Right cardiac atrium (tissue), 5 donors: ENCODE measurements around the gene CCDC70. TPM values are rescaled to one million over a fixed set of nuclear protein-coding genes. Genes with fewer than 3 reads are reported as not detected.
"Not testable (repeated sequence)": the region's sequence is repeated elsewhere in the genome, so short reads cannot be mapped to it uniquely, and the experiment has no call there.

ENCODE experiments used
- ATAC-seq, 2 donors: fragments of 200-7000 bp; cut with Tn5 transposase; one replicate each; pipeline versions ENCODE4 v1.8.0 to v1.9.1; 2020; ENCODE audit warnings: moderate library complexity in 2 of 2, mild to moderate bottlenecking in 1 of 2
- DNase-seq, 3 donors: peaks; one replicate each; pipeline ENCODE4 v3.0.0-alpha.2; 2020
- H3K27ac ChIP-seq: one replicate; pipeline ENCODE4 v1.5.1; 2013; ENCODE audit warnings: mild to moderate bottlenecking, low read length, control low read depth, moderate library complexity
- H3K27me3 ChIP-seq: one replicate; pipeline ENCODE4 v1.6.1; 2013; ENCODE audit not compliant: control insufficient read depth, insufficient read depth
- H3K4me1 ChIP-seq: one replicate; pipeline ENCODE4 v1.6.1; 2013; ENCODE audit warnings: low read length; ENCODE audit not compliant: control insufficient read depth, insufficient read depth
- H3K4me3 ChIP-seq: one replicate; pipeline ENCODE4 v1.5.1; 2013; ENCODE audit warnings: low read length, control low read depth
- H3K9me3 ChIP-seq: one replicate; pipeline ENCODE4 v1.6.1; 2013; ENCODE audit warnings: low read length; ENCODE audit not compliant: control insufficient read depth
- WGBS: extraction: QIAGEN DNeasy Blood & Tissue Kit; methylation state at CpG from one replicate; pipeline ENCODE4 v1.1.7; 2013; 5-methylcytosine and 5-hydroxymethylcytosine counted together
- intact Hi-C, 4 donors: fragments of 100-400 bp; cut with DNase I; formaldehyde crosslinking; loops; one replicate each; pipeline versions ENCODE4 v1.11.0 to v1.14.0; 2022 to 2023
- polyA plus RNA-seq: library from polyadenylated mRNA; stranded (reverse); fragments of 200-250 nt; gene quantifications from one replicate; pipeline ENCODE4 v1.2.3, GENCODE V29; 2013
- total RNA-seq, 4 donors: library from RNA; stranded (reverse); fragmentation: NEBNext Ultra II Directional; extraction: Animal tissue kit (Norgen Biotek cat#: 25700); gene quantifications; one replicate each; pipeline ENCODE4 v1.2.1, GENCODE V29; 2021
- donor health status: healthy with polysubstance abuse.
- donor health status: DM: no; HTN: yes; CAD: no.
- donor health status: DM: no; HTN: no; CAD: no.
- donor health status: DM: no; HTN: yes; CAD: no; lungs with severe emphysema.
- donor health status: DM: yes; HTN: yes; CAD: no.

CCDC70 gene
- total and polyA plus RNA-seq, 5 donors = 0.07 TPM; not detected in 4

GRCh38 chr13:51887468-51887867 lies 25.7 kb downstream of the CCDC70 start:
- H3K4me3 ChIP-seq = no peak overlapping the region
- H3K4me1 ChIP-seq = no peaks in the 10 kb centered on the region
- no peak overlapping the region for H3K27ac ChIP-seq
- no peaks in the 10 kb centered on the region for H3K9me3 ChIP-seq
- ATAC-seq = no peak
- intact Hi-C loops = no loop called here
- DNase-seq = no peak
- H3K27me3 ChIP-seq = no peaks in the 10 kb centered on the region
- 71% methylated on average over 2 of the region's 2 CpGs for WGBS

- H3K27me3 ChIP-seq = no peaks in the 10 kb centered on the region
- DNase-seq (no peak), ATAC-seq (no peak)
- 70% methylated on average over 3 of the region's 3 CpGs for WGBS
- H3K27ac ChIP-seq = no peak overlapping the region
- intact Hi-C loops = no loop called here
- no peaks in the 10 kb centered on the region for H3K4me1 ChIP-seq
- H3K4me3 ChIP-seq = no peak overlapping the region
- no peaks in the 10 kb centered on the region for H3K9me3 ChIP-seq
Measured at GRCh38 chr13:51892657-51893056, 30.9 kb downstream of the CCDC70 start.

- Histone ChIP-seq H3K27ac (no peak overlapping the region), H3K27me3 (no peaks in the 10 kb centered on the region), H3K4me3 (no peak overlapping the region), H3K4me1 (no peaks in the 10 kb centered on the region), H3K9me3 (no peaks in the 10 kb centered on the region)
- intact Hi-C loops = no loop called here
- ATAC-seq (no peak), DNase-seq (no peak)
- WGBS = 95% methylated on average over 4 of the region's 4 CpGs
Measured at GRCh38 chr13:51894239-51894638, 32.5 kb downstream of the CCDC70 start.

- H3K27ac ChIP-seq = no peak overlapping the region
- H3K4me1 ChIP-seq = no peaks in the 10 kb centered on the region
- 35% methylated on average over 9 of the region's 9 CpGs for WGBS
- ATAC-seq (peak; percentile 85 to 90), DNase-seq (peak; percentile 29 to 76 (median 71))
- intact Hi-C loops = loop anchor here in 2 of 4 donors (5.0 kb wide), 1 partner anchor 231 kb away; the partner anchor contains the start of gene NEK5 (in 2 of the 2)
- H3K9me3 ChIP-seq = no peaks in the 10 kb centered on the region
- no peak overlapping the region for H3K4me3 ChIP-seq
- H3K27me3 ChIP-seq = no peaks in the 10 kb centered on the region
Measured at GRCh38 chr13:51895906-51896888, 34.4 kb downstream of the CCDC70 start.

- Histone ChIP-seq H3K4me1 (no peaks in the 10 kb centered on the region), H3K9me3 (no peaks in the 10 kb centered on the region), H3K27me3 (no peaks in the 10 kb centered on the region), H3K4me3 (no peak overlapping the region), H3K27ac (no peak overlapping the region)
- ATAC-seq = no peak
- WGBS = 73% methylated on average over 1 of the region's 1 CpG
- no peak for DNase-seq
- intact Hi-C loops = loop anchor here in 1 of 4 donors (10.0 kb wide), 1 partner anchor 224 kb away; the partner anchor contains the start of gene NEK5
Measured at GRCh38 chr13:51900471-51900870, 38.7 kb downstream of the CCDC70 start.

- Histone ChIP-seq H3K27me3 (no peaks in the 10 kb centered on the region), H3K4me1 (peaks cover 7% of the 10 kb centered on the region), H3K27ac (no peak overlapping the region), H3K9me3 (no peaks in the 10 kb centered on the region), H3K4me3 (no peak overlapping the region)
- ATAC-seq (no peak), DNase-seq (no peak)
- WGBS = 67% methylated on average over 4 of the region's 4 CpGs
- intact Hi-C loops = loop anchor here in 1 of 4 donors (10.0 kb wide), 1 partner anchor 222 kb away; the partner anchor contains the start of gene NEK5
Measured at GRCh38 chr13:51902776-51903175, 41.0 kb downstream of the CCDC70 start.

- WGBS = 94% methylated on average over 6 of the region's 6 CpGs
- ATAC-seq (peak in 1 of 2 donors; percentile 22), DNase-seq (no peak)
- H3K27ac ChIP-seq = no peak overlapping the region
- H3K27me3 ChIP-seq = no peaks in the 10 kb centered on the region
- H3K9me3 ChIP-seq = no peaks in the 10 kb centered on the region
- H3K4me1 ChIP-seq = peaks cover 7% of the 10 kb centered on the region
- intact Hi-C loops = loop anchor here in 1 of 4 donors (10.0 kb wide), 1 partner anchor 219 kb away; the partner anchor contains the start of gene NEK5
- no peak overlapping the region for H3K4me3 ChIP-seq
Measured at GRCh38 chr13:51905787-51906186, 44.0 kb downstream of the CCDC70 start.

GRCh38 chr13:51906581-51906980 lies 44.8 kb downstream of the CCDC70 start:
- Histone ChIP-seq H3K27me3 (no peaks in the 10 kb centered on the region), H3K9me3 (no peaks in the 10 kb centered on the region), H3K4me3 (no peak overlapping the region), H3K27ac (peak overlapping the region; percentile 81), H3K4me1 (peaks cover 7% of the 10 kb centered on the region)
- ATAC-seq (peak; percentile 35 to 80), DNase-seq (peak in 1 of 3 donors; percentile 61)
- 49% methylated on average over 3 of the region's 3 CpGs for WGBS
- intact Hi-C loops = loop anchor here in 1 of 4 donors (10.0 kb wide), 1 partner anchor 218 kb away; the partner anchor contains the start of gene NEK5

GRCh38 chr13:51907040-51907732 lies 45.4 kb downstream of the CCDC70 start:
- Histone ChIP-seq H3K4me1 (peaks cover 7% of the 10 kb centered on the region), H3K9me3 (no peaks in the 10 kb centered on the region), H3K27ac (peak overlapping the region; percentile 81), H3K4me3 (no peak overlapping the region), H3K27me3 (no peaks in the 10 kb centered on the region)
- 70% methylated on average over 8 of the region's 8 CpGs for WGBS
- intact Hi-C loops = loop anchor here in 1 of 4 donors (10.0 kb wide), 1 partner anchor 218 kb away; the partner anchor contains the start of gene NEK5
- ATAC-seq = peak; percentile 7 to 26
- DNase-seq = no peak

GRCh38 chr13:51909265-51909664 lies 47.5 kb downstream of the CCDC70 start:
- 84% methylated on average over 5 of the region's 5 CpGs for WGBS
- not testable (repeated sequence) for H3K27ac ChIP-seq, H3K9me3 ChIP-seq, ATAC-seq, H3K4me1 ChIP-seq, H3K27me3 ChIP-seq, DNase-seq, H3K4me3 ChIP-seq
- intact Hi-C loops = loop anchor here in 1 of 4 donors (10.0 kb wide), 1 partner anchor 216 kb away; the partner anchor contains the start of gene NEK5
